ENCODE data around the gene KIF7. TPM values are rescaled to one million over a fixed set of nuclear protein-coding genes. Genes with fewer than 3 reads are reported as not detected.

KIF7 gene
- total RNA-seq, 1 donor from 2014 or later, result 13.9 TPM

DNA sequence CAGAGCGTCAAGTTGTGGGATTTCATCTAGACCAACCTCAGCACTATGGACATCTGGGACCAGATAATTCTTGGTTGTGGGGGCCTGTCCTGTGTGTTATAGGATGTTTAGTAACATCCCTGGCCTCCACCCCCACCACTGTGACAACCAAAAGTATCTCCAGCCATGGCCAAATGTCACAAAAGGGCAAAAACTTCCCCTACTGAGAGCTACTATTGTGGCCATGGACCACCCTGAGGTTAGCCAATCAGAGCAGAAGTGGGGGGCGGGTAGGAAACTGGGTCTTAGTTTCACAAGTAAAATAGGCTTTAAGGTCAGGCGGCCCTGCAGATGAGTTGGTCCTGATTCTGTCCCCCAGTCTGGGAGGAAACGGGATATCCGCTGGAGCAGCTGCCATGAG, 25.4 kb downstream of the KIF7 start:
- DNase-seq (ENCODE audit: low spot score), result no peak
- Mint-ChIP-seq H3K9me3 (ENCODE audit: low read depth) (no peaks in the 10 kb centered on the region), H3K36me3 (ENCODE audit: low read depth) (peaks cover 43% of the 10 kb centered on the region), H3K27ac (ENCODE audit: unreplicated experiment) (no peak overlapping the region), H3K4me3 (ENCODE audit: unreplicated experiment) (no peak overlapping the region), H3K4me1 (ENCODE audit: low read depth) (no peaks in the 10 kb centered on the region), H3K27me3 (ENCODE audit: low read depth) (no peaks in the 10 kb centered on the region)
- TF ChIP-seq CTCF (IDR thresholded peaks at IDR 0.05), result no peak

GRCh38 chr15:89628806-89629715, 26.2 kb downstream of the KIF7 start:
- no peak for TF ChIP-seq CTCF (IDR thresholded peaks at IDR 0.05)
- Mint-ChIP-seq H3K36me3 (ENCODE audit: low read depth) (peaks cover 40% of the 10 kb centered on the region), H3K27ac (ENCODE audit: unreplicated experiment) (no peak overlapping the region), H3K4me3 (ENCODE audit: unreplicated experiment) (no peak overlapping the region), H3K27me3 (ENCODE audit: low read depth) (no peaks in the 10 kb centered on the region), H3K9me3 (ENCODE audit: low read depth) (no peaks in the 10 kb centered on the region), H3K4me1 (ENCODE audit: low read depth) (no peaks in the 10 kb centered on the region)
- peak; percentile 44 for DNase-seq (ENCODE audit: low spot score)

DNA sequence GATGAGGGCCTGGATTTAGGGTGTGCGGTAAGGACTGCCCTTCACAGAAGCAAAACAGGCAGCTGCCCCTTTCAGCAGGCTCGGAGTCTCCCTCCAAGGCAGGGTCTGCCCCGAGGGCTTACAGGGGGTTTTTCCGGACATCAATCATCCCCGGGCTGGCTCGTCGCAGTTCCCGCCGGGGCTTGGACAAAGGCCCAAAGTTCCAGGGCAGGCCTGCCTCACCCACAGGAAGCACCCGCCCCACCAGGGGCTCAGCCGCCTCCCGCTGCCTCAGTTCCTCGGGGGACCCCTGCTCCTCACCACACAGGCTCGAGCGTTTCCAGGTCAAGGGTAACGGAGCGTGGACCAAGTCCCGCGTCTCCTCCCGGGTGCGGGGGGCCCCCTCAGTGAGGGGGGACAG, 27.0 kb downstream of the KIF7 start:
- peak; percentile 87 for DNase-seq (ENCODE audit: low spot score)
- Mint-ChIP-seq H3K27ac (ENCODE audit: unreplicated experiment) (no peak overlapping the region), H3K27me3 (ENCODE audit: low read depth) (no peaks in the 10 kb centered on the region), H3K36me3 (ENCODE audit: low read depth) (peaks cover 42% of the 10 kb centered on the region), H3K4me1 (ENCODE audit: low read depth) (no peaks in the 10 kb centered on the region), H3K4me3 (ENCODE audit: unreplicated experiment) (no peak overlapping the region), H3K9me3 (ENCODE audit: low read depth) (no peaks in the 10 kb centered on the region)
- TF ChIP-seq CTCF (IDR thresholded peaks at IDR 0.05), result no peak

- peaks cover 36% of the 10 kb centered on the region for H3K36me3 Mint-ChIP-seq (ENCODE audit: low read depth)
- H3K9me3 Mint-ChIP-seq (ENCODE audit: low read depth), result no peaks in the 10 kb centered on the region
- TF ChIP-seq CTCF (IDR thresholded peaks at IDR 0.05), result no peak
- H3K27me3 Mint-ChIP-seq (ENCODE audit: low read depth), result no peaks in the 10 kb centered on the region
- H3K4me1 Mint-ChIP-seq (ENCODE audit: low read depth), result no peaks in the 10 kb centered on the region
- DNase-seq (ENCODE audit: low spot score), result peak; percentile 72
- no peak overlapping the region for H3K4me3 Mint-ChIP-seq (ENCODE audit: unreplicated experiment)
- H3K27ac Mint-ChIP-seq (ENCODE audit: unreplicated experiment), result no peak overlapping the region
Measured at GRCh38 chr15:89627256-89627970, 27.9 kb downstream of the KIF7 start.

DNA sequence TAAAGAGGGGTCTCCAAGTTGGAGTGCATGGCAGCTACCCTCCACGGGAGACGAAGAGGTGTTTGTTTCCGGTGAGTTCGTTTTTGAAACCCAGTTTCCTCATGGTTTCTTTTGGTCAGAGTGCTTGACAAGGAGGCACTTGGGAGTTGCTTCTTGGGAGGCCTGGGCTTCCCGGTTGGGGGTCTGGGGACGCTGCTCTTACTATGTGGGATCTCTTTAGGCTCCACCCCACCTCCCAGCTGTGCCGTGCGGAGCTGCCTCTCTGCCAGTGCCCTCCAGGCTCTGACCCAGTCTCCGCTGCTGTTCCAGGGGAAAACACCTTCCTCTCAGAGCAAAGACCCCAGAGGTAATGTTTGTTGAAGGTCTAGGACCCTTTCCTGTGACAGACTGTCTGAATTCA, 29.6 kb downstream of the KIF7 start:
- Mint-ChIP-seq H3K27ac (ENCODE audit: unreplicated experiment) (no peak overlapping the region), H3K9me3 (ENCODE audit: low read depth) (no peaks in the 10 kb centered on the region), H3K27me3 (ENCODE audit: low read depth) (no peaks in the 10 kb centered on the region), H3K4me3 (ENCODE audit: unreplicated experiment) (no peak overlapping the region), H3K4me1 (ENCODE audit: low read depth) (no peaks in the 10 kb centered on the region), H3K36me3 (ENCODE audit: low read depth) (peaks cover 27% of the 10 kb centered on the region)
- no peak for TF ChIP-seq CTCF (IDR thresholded peaks at IDR 0.05)
- DNase-seq (ENCODE audit: low spot score), result no peak
